ENCODE measurements around the gene MARCKSL1.

Gene MARCKSL1

GRCh38 chr1:32351399-32352238 is 15.6 kb upstream of the MARCKSL1 start:
- TF ChIP-seq EZH2phosphoT487 (IDR thresholded peaks at IDR 0.05; ENCODE audit: borderline replicate concordance, low read length), result no peak
- no peaks in the 10 kb centered on the region for H3K36me3 ChIP-seq (ENCODE audit: control insufficient read depth, low read length)
- no peaks in the 10 kb centered on the region for H3K9me2 ChIP-seq (replicated peaks; ENCODE audit: control insufficient read depth, low read length)
- peaks cover 38% of the 10 kb centered on the region for H3K4me1 ChIP-seq (ENCODE audit: control insufficient read depth, low read length)
- H3K79me2 ChIP-seq (ENCODE audit: control insufficient read depth, low read length), result no peaks in the 10 kb centered on the region
- peak overlapping the region; percentile 97 for H3K4me2 ChIP-seq (ENCODE audit: low read length)
- no peaks in the 10 kb centered on the region for H3F3A ChIP-seq (ENCODE audit: control insufficient read depth, insufficient read depth)
- H3K9me3 ChIP-seq (ENCODE audit: control insufficient read depth, insufficient read depth, low read length), result peaks cover 3% of the 10 kb centered on the region; the same call in 1 of the 2 replicates
- H3K27ac ChIP-seq (ENCODE audit: low read depth, low read length), result peak overlapping the region; percentile 38; the same call in 1 of the 2 replicates
- H3K4me3 ChIP-seq (ENCODE audit: low read length), result peak overlapping the region; percentile 84
- 0 out of 2 replicates have a peak, but pooled peaks cover 2% of the 10 kb centered on the region for H3K27me3 ChIP-seq (ENCODE audit: control insufficient read depth, low read length)
- no peaks in the 10 kb centered on the region for H4K20me1 ChIP-seq (ENCODE audit: control insufficient read depth, insufficient read depth, low read depth, low read length)

- Histone ChIP-seq H3K4me2 (ENCODE audit: low read length) (peak overlapping the region; percentile 97), H4K20me1 (ENCODE audit: control insufficient read depth, insufficient read depth, low read depth, low read length) (no peaks in the 10 kb centered on the region), H3K27me3 (ENCODE audit: control insufficient read depth, low read length) (0 out of 2 replicates have a peak, but pooled peaks cover 4% of the 10 kb centered on the region), H3F3A (ENCODE audit: control insufficient read depth, insufficient read depth) (no peaks in the 10 kb centered on the region), H3K36me3 (ENCODE audit: control insufficient read depth, low read length) (no peaks in the 10 kb centered on the region), H3K27ac (ENCODE audit: low read depth, low read length) (peak overlapping the region; percentile 38; the same call in 1 of the 2 replicates), H3K9me3 (ENCODE audit: control insufficient read depth, insufficient read depth, low read length) (peaks cover 3% of the 10 kb centered on the region; the same call in 1 of the 2 replicates), H3K9me2 (replicated peaks; ENCODE audit: control insufficient read depth, low read length) (no peaks in the 10 kb centered on the region), H3K79me2 (ENCODE audit: control insufficient read depth, low read length) (no peaks in the 10 kb centered on the region), H3K4me3 (ENCODE audit: low read length) (peak overlapping the region; percentile 84), H3K4me1 (ENCODE audit: control insufficient read depth, low read length) (peaks cover 38% of the 10 kb centered on the region)
- no peak for TF ChIP-seq EZH2phosphoT487 (IDR thresholded peaks at IDR 0.05; ENCODE audit: borderline replicate concordance, low read length)
- peak; percentile 74 for TF ChIP-seq CTCF (IDR thresholded peaks at IDR 0.05; ENCODE audit: low read depth, low read length, poor library complexity, severe bottlenecking)
Observed at GRCh38 chr1:32350785-32351398, 14.9 kb upstream of the MARCKSL1 start.

DNA sequence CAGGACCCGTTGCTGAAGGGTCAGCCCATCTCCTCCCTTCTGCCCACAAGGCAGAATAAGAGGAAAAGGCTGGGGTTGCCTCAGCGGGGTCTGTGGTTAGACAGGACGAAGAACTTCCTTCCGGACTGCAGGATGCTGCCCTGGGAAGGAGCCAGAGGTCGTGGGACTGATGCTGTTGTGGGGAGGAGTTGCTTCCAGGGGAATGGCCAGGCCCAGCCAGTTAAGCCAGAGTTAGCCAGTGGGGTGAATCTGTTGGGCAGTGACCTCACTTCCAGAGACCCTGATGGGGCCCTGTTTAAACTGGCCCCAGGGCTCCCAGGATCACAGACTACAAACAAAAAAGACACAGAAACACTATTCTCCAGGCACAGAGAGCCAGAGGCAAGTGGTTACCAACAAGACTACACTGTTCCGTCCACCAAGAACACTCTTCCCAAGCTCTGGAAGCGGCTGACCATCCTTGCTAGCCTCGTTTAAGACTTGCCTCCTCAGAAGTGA is 13.2 kb upstream of the MARCKSL1 start:
- Histone ChIP-seq H4K20me1 (ENCODE audit: control insufficient read depth, insufficient read depth, low read depth, low read length) (no peaks in the 10 kb centered on the region), H3F3A (ENCODE audit: control insufficient read depth, insufficient read depth) (no peaks in the 10 kb centered on the region), H3K4me3 (ENCODE audit: low read length) (0 out of 2 replicates have a peak overlapping the region, but pooled peaks have one; percentile 11), H3K27ac (ENCODE audit: low read depth, low read length) (no peak overlapping the region), H3K36me3 (ENCODE audit: control insufficient read depth, low read length) (no peaks in the 10 kb centered on the region), H3K4me1 (ENCODE audit: control insufficient read depth, low read length) (peaks cover 38% of the 10 kb centered on the region), H3K9me3 (ENCODE audit: control insufficient read depth, insufficient read depth, low read length) (peaks cover 3% of the 10 kb centered on the region; the same call in 1 of the 2 replicates), H3K27me3 (ENCODE audit: control insufficient read depth, low read length) (0 out of 2 replicates have a peak, but pooled peaks cover 4% of the 10 kb centered on the region), H3K79me2 (ENCODE audit: control insufficient read depth, low read length) (no peaks in the 10 kb centered on the region), H3K9me2 (replicated peaks; ENCODE audit: control insufficient read depth, low read length) (no peaks in the 10 kb centered on the region), H3K4me2 (ENCODE audit: low read length) (peak overlapping the region; percentile 32)
- TF ChIP-seq CTCF (IDR thresholded peaks at IDR 0.05; ENCODE audit: low read depth, low read length, poor library complexity, severe bottlenecking) (no peak), EZH2phosphoT487 (IDR thresholded peaks at IDR 0.05; ENCODE audit: borderline replicate concordance, low read length) (no peak)

All from DOHH2 (cell line).